ENCODE data around the gene RC3H1.

The RC3H1 gene

DNA sequence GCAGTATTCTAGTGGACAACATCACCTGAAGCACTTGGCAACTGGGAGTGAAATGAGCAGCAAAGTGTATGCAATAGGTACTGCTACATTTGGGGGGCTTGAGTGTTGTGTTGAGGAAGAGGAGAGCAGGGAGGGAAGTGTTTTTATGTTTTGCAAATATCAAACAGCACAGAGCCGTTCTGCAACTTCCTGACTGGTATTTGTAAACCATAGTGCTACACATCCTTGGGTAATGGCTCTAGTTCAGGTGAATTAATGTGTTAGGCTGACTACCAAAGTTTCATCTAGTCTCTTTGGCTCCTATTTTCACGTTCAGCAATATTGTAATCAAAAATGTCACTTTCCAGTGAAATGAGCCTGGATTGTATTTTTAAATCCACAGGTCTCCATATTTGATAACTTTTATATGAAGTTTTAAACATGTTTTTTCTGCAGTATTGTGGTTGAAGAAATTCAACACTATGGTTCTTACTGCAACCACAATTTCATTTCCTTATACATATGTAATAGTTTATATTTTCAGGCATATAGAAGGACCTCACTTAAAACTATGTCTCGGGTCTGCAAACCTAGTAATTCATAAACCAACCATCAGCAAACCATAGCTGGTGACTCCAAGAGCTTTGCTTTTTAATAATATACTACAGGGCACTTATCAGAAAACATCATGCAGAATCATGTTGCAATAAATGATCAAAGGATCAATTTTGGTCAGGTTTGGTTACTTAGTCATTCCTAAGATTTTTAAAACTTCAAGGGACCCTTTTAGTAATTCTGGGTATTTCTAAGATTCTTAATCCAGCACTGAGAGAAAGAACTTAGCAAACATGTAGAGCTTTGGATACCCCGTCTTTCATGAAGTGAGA is 135.2 kb downstream of the RC3H1 start:
- no peak for DNase-seq (ENCODE audit: low spot score)

DNA sequence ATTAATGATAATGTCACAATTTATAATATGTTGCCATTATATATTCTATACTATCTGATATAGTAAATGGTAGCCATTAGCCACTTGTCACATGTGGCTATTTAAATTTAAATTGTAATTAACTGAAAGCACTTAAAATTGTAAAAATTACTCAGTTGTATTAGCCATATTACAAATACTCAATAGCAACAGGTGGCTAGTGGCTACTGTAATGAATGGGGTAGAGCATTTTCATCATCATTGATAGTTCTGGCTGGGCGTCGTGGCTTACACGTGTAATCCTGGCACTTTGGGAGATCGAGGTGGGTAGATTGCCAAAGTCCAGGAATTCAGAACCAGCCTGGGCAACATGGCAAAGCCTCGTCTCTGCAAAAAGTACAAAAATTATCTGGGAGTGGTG is 137.5 kb downstream of the RC3H1 start:
- no peak for DNase-seq (ENCODE audit: low spot score)
